Common myeloid progenitor, CD34-positive (primary cell): ENCODE measurements around the gene SLC9A8.
"Not testable (repeated sequence)": the region's sequence is repeated elsewhere in the genome, so short reads cannot be mapped to it uniquely, and the experiment has no call there.

ENCODE experiments used
- CTCF ChIA-PET: fragments of 350-600 bp; sonication (Branson Sonifier 250); formaldehyde crosslinking; loops from one replicate; lab custom pipeline; 2021; ENCODE audit warnings: antibody characterized with exemption; lab: Charles Lee
- POLR2A ChIA-PET: fragments of 350-600 bp; sonication (Branson Sonifier 250); formaldehyde crosslinking; loops from one replicate; lab custom pipeline; 2021; ENCODE audit warnings: antibody characterized with exemption; lab: Charles Lee
- DNase-seq, 3 donors: peaks; one replicate each; pipeline versions ENCODE4 v3.0.0 to v3.0.0-alpha.2; 2013
- H3K27ac ChIP-seq, 2 experiments: 1 replicate in 1 of 2; 2 replicates in 1 of 2; pipeline ENCODE4 v1.7.0; 2013; ENCODE audit warnings: inconsistent platforms in 2 of 2, low read length in 2 of 2, mild to moderate bottlenecking in 2 of 2, low read depth in 1 of 2, moderate library complexity in 1 of 2; ENCODE audit not compliant: severe bottlenecking in 2 of 2, insufficient read depth in 1 of 2, poor library complexity in 1 of 2
- H3K27me3 ChIP-seq, 5 experiments: replicated peaks in 2 of 5; 1 replicate in 3 of 5; 2 replicates in 2 of 5; pipeline versions ENCODE4 v1.6.1 to v1.7.0; 2013; ENCODE audit warnings: low read length in 4 of 5, mild to moderate bottlenecking in 2 of 5, moderate library complexity in 2 of 5, inconsistent platforms in 1 of 5; ENCODE audit not compliant: insufficient read depth in 5 of 5, control insufficient read depth in 4 of 5
- H3K36me3 ChIP-seq, 4 experiments: 1 replicate in 2 of 4; 2 replicates in 2 of 4; pipeline versions ENCODE4 v1.6.1 to v1.7.0; 2013; ENCODE audit warnings: low read length in 3 of 4, control low read depth in 1 of 4, mild to moderate bottlenecking in 1 of 4; ENCODE audit not compliant: control insufficient read depth in 4 of 4, insufficient read depth in 4 of 4
- H3K4me1 ChIP-seq, 4 experiments: 1 replicate in 3 of 4; 2 replicates in 1 of 4; pipeline versions ENCODE4 v1.6.1 to v1.7.1; 2013; ENCODE audit warnings: low read length in 3 of 4, mild to moderate bottlenecking in 3 of 4, control low read depth in 1 of 4, inconsistent platforms in 1 of 4, moderate library complexity in 1 of 4; ENCODE audit not compliant: control insufficient read depth in 4 of 4, insufficient read depth in 4 of 4; ENCODE audit errors: control extremely low read depth in 1 of 4
- H3K4me3 ChIP-seq, 7 experiments: 1 replicate in 4 of 7; 2 replicates in 3 of 7; pipeline versions ENCODE4 v1.5.1 to v1.7.0; 2013; ENCODE audit warnings: mild to moderate bottlenecking in 7 of 7, low read length in 6 of 7, moderate library complexity in 6 of 7, inconsistent platforms in 2 of 7, low read depth in 2 of 7, control low read depth in 1 of 7; ENCODE audit not compliant: insufficient read depth in 4 of 7, control insufficient read depth in 1 of 7; ENCODE audit errors: extremely low read depth in 1 of 7
- H3K9me3 ChIP-seq, 5 experiments: 1 replicate in 4 of 5; 2 replicates in 1 of 5; pipeline versions ENCODE4 v1.6.1 to v1.7.1; 2013; ENCODE audit warnings: low read length in 4 of 5, mild to moderate bottlenecking in 2 of 5, inconsistent platforms in 1 of 5, low read depth in 1 of 5, moderate library complexity in 1 of 5; ENCODE audit not compliant: control insufficient read depth in 4 of 5, insufficient read depth in 2 of 5; ENCODE audit errors: control extremely low read depth in 1 of 5
- WGBS: methylation state at CpG from one replicate; pipeline ENCODE4 v1.1.5; 2013; ENCODE audit not compliant: insufficient coverage; 5-methylcytosine and 5-hydroxymethylcytosine counted together

Gene SLC9A8

GRCh38 chr20:49782439-49782838, 30.2 kb upstream of the SLC9A8 start:
- H3K27me3 ChIP-seq, H3K36me3 ChIP-seq, H3K4me3 ChIP-seq, CTCF ChIA-PET, POLR2A ChIA-PET, H3K9me3 ChIP-seq, H3K27ac ChIP-seq, DNase-seq: not testable (repeated sequence)
- peaks cover 0 to 16% (median 5%) of the 10 kb centered on the region in 4 experiments for H3K4me1 ChIP-seq
- WGBS, result no CpG with 5 or more reads among the region's 4 CpGs

DNA sequence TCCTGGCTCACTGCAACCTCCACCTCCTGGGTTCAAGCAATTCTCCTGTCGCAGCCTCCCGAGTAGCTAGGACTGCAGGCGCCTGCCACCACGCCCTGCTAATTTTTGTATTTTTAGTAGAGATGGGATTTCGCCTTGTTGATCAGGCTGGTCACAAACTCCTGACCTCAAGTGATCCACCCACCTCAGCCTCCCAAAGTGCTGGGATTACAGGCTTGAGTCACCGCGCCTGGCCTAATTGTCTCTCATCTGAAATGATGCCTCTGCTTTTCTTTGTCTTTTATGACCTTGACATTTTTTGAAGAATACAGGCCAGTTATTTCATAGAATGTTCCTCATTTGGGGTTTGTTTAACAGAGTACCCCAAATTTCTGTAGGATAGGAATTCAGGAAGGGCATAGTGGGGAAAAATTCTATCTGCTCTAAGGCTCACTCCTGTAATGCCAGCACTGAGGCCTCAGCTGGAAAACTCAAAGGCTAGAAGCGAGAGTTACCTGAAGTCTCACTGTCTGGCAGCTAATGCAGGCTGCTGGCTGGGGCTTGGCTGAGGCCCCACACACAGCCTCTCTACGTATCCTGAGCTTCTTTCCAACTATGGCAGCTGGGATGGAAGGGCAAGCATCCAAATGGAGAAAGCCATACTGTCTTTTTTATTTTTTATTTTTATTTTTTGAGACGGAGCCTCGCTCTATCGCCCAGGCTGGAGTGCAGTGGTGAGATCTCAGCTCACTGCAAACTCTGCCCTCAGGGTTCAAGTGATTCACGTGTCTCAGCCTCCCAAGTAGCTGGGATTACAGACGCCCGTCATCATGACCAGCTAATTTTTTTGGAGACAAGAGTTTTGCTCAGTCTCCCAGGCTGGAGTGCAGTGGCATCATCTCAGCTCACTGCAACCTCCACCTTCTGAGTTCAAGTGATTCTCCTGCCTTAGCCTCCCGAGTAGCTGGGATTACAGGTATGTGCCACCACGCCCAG, 29.3 kb upstream of the SLC9A8 start:
- DNase-seq, H3K4me3 ChIP-seq, H3K27me3 ChIP-seq, H3K36me3 ChIP-seq, H3K9me3 ChIP-seq, H3K27ac ChIP-seq, POLR2A ChIA-PET: not testable (repeated sequence)
- peaks cover 0 to 17% (median 5%) of the 10 kb centered on the region in 4 experiments for H3K4me1 ChIP-seq
- 97% methylated on average over 11 of the region's 17 CpGs for WGBS
- CTCF ChIA-PET, result interaction anchor here (0.7 to 1.0 kb wide), 2 partner anchors 26 to 248 kb away, joined by 3 read pairs; no protein-coding TSS in a partner anchor

GRCh38 chr20:49784291-49784690, 28.3 kb upstream of the SLC9A8 start:
- Histone ChIP-seq H3K9me3 (no peaks in the 10 kb centered on the region), H3K4me3 (no peak overlapping the region), H3K27ac (no peak overlapping the region), H3K4me1 (peaks cover 0 to 26% (median 5%) of the 10 kb centered on the region in 4 experiments), H3K36me3 (no peaks in the 10 kb centered on the region), H3K27me3 (no peaks in the 10 kb centered on the region)
- ChIA-PET CTCF (interaction anchor here (0.7 to 1.0 kb wide), 2 partner anchors 25 to 249 kb away, joined by 3 read pairs; no protein-coding TSS in a partner anchor), POLR2A (no interaction called here)
- no peak for DNase-seq
- 44% methylated on average over 1 of the region's 2 CpGs for WGBS

GRCh38 chr20:49785149-49785851, 27.3 kb upstream of the SLC9A8 start:
- Histone ChIP-seq H3K4me1 (peaks cover 0 to 36% (median 10%) of the 10 kb centered on the region in 4 experiments), H3K4me3 (no peak overlapping the region), H3K9me3 (no peaks in the 10 kb centered on the region), H3K27me3 (no peaks in the 10 kb centered on the region), H3K27ac (no peak overlapping the region), H3K36me3 (no peaks in the 10 kb centered on the region)
- DNase-seq, result no peak
- POLR2A ChIA-PET, result interaction anchor here (0.6 kb wide), 1 partner anchor 651 kb away, joined by 3 read pairs; no protein-coding TSS in a partner anchor
- 93% methylated on average over 9 of the region's 15 CpGs for WGBS
- CTCF ChIA-PET, result interaction anchor here (0.6 kb wide), 1 partner anchor 181 kb away, joined by 3 read pairs; no protein-coding TSS in a partner anchor

DNA sequence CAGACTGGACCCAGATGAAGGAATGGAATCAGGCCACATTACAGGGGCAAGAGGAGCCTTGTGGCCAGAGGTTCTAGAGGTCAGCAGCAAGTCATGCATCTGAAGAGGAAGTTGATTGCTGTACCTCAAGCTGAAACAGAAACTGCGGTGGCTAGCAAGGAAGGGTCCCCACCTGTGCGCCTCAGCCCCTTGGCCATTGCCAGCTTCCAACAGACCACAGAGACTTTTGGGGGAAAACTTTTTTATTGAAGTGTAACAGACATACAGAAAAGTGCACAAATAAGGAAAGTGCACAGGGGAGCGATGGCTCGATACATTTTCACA, 26.8 kb upstream of the SLC9A8 start:
- H3K36me3 ChIP-seq, result no peaks in the 10 kb centered on the region
- ChIA-PET POLR2A (no interaction called here), CTCF (interaction anchor here (1.5 kb wide), 1 partner anchor 24 kb away, joined by 3 read pairs; no protein-coding TSS in a partner anchor)
- peak overlapping the region in 2 of 7 experiments; percentile 7 to 23 for H3K4me3 ChIP-seq
- H3K27me3 ChIP-seq, result no peaks in the 10 kb centered on the region
- H3K27ac ChIP-seq, result no peak overlapping the region
- H3K9me3 ChIP-seq, result no peaks in the 10 kb centered on the region
- H3K4me1 ChIP-seq, result peaks cover 0 to 39% (median 10%) of the 10 kb centered on the region in 4 experiments
- peak in 2 of 3 donors; percentile 39 to 54 for DNase-seq
- 60% methylated on average over 2 of the region's 4 CpGs for WGBS

GRCh38 chr20:49786196-49786595, 26.4 kb upstream of the SLC9A8 start:
- H3K4me3 ChIP-seq, result peak overlapping the region in 2 of 7 experiments; percentile 7 to 19
- 87% methylated on average over 5 of the region's 11 CpGs for whole genome bisulfite sequencing
- no peak for DNase-seq
- H3K36me3 ChIP-seq, result no peaks in the 10 kb centered on the region
- peaks cover 0 to 39% (median 10%) of the 10 kb centered on the region in 4 experiments for H3K4me1 ChIP-seq
- H3K27ac ChIP-seq, result no peak overlapping the region
- no peaks in the 10 kb centered on the region for H3K27me3 ChIP-seq
- ChIA-PET CTCF (interaction anchor here (1.5 kb wide), 1 partner anchor 23 kb away, joined by 3 read pairs; no protein-coding TSS in a partner anchor), POLR2A (no interaction called here)
- no peaks in the 10 kb centered on the region for H3K9me3 ChIP-seq
